ENCODE results near the gene TSC22D3.
"Not testable (repeated sequence)": the region's sequence is repeated elsewhere in the genome, so short reads cannot be mapped to it uniquely, and the experiment has no call there.

Gene TSC22D3

DNA sequence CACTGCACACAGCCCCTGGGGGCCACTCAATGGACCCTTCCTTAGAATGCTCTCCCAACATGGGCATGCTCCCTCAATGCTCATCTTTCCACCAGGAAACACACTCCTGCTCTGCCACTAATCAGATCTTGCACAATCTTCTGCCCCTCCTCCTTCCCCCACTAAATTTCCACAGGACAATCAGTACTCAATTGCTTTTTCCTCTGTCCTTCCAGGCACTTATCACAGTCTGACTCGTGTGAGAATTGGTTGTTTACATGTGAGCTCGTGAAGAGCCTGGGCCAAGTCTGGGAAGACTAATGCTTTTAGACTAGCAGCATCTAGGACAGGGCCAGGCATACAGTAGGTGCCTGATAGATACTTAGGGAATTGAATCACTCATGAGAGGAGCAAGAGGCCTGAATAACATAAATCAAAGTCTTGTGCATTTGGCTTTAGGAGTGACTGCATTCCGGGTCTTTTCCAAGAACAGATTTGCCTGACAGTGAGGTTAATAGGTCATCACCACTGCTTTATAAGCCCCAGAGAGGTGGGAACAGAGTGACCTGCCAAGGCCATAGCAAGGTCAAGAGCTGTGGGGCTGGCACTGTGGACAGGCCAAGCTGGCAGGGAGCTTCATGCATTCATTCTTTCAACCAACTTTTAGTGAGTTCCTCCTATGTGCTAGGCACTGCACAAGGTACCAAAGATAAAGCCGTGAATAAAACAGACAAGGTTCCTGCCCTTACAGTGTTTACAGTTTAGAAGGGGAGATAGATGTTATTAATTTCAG lies 92.3 kb downstream of the TSC22D3 start:
- DNase-seq (ENCODE audit: low read depth, low spot score): no peak

DNA sequence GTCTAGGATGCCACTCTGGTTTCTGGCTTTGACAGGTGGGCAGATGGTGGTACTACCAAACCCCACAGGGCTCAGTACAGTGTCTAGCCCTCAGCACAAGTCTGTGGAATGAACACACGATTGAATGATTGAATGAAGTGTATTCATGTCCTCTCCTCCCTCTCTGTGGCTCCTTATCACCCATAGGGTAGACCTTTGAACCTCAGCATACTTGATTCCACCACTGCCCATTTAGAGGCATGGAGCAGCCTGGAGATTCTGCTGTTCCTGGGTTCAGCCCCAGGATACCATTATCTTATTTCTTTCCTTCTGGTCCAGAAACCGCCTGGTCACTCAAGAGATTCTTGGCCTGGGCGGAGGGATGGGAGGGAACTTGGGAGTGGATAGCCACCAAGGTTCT lies 93.3 kb downstream of the TSC22D3 start:
- no peak for DNase-seq (ENCODE audit: low read depth, low spot score)

DNA sequence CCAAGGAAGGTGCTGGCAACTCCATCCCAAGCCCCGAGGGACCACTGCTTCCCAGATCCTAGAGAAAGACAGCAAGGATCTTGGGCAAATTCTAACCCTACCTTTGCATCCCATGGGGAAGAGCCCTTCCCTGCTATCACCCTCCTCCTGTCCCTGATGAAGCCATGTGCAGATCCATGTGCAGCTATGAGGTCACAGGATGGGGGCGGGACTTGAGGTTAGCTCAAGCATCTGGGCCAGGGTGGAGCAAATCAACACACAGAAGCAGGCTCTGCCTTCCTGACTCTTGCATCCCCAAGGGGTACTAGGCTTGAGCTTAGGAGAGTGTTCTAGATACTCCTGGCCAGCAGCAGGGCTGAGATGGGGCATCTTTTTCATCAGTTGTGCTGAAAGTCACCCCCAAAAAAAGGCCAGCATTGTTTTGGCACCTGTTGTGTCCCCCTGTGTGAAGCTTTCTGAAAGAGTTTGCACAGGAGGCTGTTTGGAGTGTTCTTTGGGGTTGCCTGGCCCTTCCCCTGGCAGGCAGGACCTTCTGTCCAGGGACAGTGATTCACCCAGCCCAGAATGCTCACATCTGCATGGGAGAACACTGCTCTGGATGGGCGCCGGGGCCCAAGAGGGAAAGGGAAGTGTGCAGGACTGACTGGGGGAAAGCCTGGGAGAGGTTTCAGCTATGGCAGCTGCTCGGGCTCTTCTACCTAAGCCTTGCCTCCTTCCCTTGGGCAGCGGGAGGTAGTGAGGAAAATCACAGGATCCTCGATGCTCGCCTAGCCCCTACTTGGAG lies 96.4 kb downstream of the TSC22D3 start:
- no peak for DNase-seq (ENCODE audit: low read depth, low spot score)

DNA sequence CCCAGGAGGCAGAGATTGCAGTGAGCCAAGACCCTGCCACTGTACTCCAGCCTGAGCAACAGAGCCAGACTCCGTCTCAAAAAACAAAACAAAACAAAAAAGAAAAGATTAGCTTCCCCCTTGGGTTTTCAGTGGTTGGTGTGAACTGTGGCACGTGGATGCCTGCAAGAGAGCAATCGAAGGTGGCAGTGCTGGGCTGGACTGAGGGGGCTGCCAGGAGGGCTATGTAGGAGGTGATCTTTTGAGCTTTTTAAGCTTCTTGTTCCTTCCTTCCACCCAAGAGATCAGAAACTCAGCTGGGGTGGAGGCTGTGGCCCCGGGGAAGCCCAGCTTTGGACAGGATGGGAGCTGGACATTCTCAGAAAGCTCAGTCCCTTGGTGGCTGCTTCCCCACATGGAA lies 97.7 kb downstream of the TSC22D3 start:
- no peak for DNase-seq (ENCODE audit: low read depth, low spot score)

DNA sequence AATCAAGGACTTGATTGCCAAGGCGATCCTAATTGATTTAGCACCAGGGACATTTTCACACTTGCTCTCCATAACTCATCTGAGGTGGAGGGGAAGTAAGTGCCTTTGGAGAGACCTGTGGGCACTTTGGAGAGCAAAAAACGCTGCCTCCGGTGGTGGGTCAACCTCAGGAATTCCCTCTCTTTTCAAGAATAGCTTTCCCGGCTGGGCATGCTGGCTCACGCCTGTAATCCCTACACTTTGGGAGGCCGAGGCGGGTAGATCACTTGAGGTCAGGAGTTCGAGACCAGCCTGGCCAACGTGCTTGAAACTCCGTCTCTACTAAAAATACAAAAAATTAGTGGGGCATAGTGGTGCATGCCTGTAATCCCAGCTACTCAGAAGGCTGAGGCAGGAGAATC lies 98.1 kb downstream of the TSC22D3 start:
- DNase-seq (ENCODE audit: low read depth, low spot score): no peak

DNA sequence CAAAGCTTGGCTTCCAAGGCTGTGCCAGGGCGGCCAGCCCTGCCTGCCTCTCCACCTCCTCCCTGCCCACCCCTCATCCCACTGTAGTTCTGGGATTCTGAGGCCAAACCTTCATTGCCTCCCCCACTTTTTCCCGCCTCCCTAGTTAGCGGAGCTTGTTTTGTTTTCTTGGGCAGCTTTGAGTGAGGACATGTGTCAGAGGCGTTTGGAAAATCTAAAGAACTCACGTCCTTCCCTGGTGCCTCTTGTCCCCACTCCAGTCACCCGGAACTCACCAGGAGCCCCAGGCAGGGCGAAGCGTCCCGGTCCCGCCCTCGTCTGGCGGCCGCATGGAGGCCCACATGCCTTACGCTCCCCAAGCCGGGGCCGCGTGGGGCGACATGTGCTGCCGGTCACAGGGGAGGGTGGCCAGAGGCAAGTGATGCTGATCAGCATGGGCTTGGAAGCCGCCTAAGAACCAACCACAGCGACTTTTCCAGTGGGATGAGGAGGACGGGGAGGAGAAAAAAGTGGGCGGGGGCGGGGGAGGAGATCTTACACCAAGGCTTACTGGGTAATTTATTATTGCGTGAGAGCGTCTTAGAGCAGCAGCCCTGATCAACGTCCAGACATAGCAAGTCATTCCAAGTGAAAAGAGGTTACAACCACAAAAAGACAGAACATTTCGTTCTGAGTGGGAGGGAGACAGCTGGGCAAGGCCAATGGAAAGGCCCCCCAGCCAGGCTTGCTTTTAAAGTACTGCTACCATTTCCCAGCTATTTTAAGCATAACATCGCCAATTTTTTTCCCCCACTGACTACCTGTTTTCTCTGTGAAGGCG lies 98.8 kb downstream of the TSC22D3 start:
- no peak for DNase-seq (ENCODE audit: low read depth, low spot score)

DNA sequence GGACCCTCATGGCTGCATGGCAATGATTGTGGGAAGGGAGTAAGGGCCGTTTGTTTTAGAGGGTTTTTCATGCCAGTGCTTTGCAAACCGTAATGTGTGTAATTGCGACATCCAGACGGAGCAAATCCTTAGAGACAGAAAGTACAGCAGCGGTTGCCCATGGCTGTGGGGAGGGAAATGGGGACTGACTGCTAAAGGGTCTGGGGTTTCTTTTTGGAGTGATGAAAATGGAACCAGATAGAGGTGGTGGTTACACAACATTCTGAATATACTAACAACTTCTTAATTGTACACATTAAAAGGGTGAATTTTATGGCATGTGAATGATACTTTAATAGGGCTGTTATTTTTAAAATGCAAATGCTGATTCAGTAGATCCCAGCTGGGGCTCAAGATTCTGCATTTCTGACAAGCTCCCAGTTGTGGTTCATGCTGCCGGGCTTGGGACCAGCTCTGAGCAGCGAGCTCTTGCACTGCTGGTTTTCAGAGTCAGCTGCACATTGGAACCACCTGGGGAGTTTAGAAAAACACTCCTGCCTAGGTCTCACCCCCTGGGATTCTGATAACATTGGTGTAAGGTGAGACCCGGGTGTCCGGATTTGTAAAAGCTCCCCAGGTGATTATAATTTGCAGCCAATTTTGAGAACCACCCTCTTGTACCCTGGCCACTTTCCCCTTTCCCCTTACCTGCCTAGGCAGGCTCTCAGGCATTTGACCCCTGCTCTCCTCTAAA lies 99.6 kb downstream of the TSC22D3 start:
- DNase-seq (ENCODE audit: low read depth, low spot score): no peak

DNA sequence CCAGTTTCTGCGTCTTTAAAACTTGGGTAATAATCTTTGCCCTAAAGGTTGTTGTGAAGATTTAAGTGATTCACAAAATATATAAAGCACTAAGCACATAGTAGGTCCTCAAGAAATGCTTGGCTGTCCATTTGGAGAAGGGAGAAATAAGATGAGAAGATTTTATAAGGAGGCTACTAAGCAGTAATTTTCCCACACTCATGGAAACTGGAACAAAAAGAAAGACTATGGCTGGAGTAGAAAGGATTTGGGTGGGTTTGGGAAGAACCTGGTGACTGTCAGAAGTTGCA lies 100.3 kb downstream of the TSC22D3 start:
- DNase-seq (ENCODE audit: low read depth, low spot score): no peak

DNA sequence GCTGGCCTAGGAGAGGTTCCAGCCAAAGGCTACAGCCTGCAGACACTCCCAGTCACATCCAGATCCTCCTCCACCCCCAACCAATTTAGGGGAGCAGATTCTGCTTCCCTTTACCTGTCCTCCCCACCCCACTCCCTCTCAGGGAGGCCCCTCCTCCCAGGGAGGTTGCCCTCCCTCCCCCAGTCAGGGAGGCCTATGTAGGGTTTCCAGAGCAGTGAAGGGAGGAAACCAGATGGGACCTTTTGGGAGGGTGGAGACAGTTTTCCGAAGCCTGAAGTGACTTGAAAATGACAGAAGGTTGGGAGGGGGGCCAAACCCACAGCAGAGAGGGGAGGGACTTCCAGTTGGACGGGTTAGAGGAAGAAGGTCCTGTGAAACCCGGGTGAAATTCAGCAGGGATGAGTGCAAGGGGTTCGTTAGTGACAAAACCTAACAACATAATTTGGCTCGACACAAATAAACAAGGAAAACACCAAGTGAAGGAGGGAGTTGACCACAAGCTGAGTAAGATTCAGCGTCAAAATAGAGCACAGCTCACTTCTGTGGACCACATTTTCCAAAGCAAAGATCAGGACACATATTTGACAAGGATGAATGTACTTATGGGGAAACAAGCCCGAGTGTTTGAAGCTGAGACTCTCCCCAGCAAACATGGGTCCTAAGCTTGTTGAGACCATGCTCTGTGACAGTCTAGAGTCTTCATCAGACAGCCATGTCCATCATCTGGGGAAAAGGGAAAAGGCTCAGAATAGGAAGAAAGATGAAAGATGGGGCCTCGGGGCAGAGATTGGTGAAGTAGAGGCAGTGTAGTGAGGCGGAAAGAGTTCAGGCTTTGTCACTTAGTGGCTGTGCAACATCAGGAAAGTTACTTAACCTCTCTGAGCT lies 100.9 kb downstream of the TSC22D3 start:
- no peak for DNase-seq (ENCODE audit: low read depth, low spot score)

DNA sequence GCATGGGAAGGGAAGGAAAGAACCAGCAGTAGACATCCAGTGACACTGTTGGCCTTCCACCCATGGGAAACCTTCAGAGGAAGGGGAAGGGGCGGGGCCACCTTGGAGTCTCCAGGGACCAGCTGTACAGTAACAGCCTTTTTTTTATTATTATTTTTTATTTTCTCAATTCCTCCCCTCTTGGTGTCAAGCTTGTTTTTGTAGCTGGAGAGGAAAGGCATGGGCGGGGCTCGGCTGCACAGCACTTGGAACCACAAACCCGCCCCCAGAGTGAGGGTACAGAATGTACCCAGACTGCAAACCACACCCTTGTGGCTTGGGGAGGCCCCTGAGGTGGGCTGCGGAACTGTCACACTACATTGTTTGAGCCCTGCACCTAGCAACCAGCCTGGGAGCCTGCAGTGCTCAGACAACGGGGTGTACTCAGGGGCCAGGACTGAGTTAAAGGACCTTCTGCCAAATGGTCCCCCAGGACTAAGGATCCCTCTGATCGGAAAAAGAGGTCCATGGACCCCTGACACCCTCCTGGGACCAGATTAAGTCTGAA lies 101.6 kb downstream of the TSC22D3 start:
- DNase-seq (ENCODE audit: low read depth, low spot score): peak; percentile 78

DNA sequence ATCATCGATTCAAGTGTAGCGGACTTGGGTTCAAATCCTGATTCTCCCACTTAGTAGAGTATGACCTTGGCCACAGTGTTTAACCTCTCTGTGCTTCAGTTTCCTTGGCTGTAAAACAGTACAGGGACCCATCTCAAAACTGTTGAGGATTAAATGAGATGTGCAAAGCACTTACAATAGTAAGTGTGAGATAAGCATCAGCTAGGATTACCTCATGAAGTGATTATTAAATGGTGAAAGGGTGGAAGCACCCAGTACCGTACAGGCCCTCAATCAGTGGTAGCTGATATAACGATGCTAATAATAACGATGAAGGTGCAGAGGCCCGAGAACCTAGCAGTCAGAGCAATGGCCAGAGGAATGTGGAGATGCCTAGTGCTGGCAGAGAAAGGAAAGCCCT lies 102.2 kb downstream of the TSC22D3 start:
- DNase-seq (ENCODE audit: low read depth, low spot score): no peak

DNA sequence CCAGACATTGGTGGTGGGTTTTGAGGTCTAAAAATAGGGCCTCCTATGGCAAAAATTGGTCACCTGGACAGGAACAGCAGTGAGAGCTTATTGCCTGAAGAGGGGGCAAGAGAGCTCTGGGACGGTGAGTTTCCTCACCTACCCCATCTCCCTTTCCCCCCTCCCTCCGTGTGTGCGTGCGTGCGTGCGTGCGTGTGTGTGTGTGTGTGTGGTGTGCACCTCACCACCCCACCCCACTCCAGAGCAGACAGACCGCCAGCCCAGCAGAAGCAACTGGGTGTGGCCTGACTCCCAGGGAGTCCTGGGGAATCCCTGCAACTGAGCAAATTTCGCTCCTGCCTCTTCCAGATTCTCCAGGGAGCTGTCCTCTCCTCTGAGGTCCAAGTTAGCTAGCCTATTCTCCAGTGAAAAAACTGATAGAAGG lies 102.6 kb downstream of the TSC22D3 start:
- DNase-seq (ENCODE audit: low read depth, low spot score): peak; percentile 47

DNA sequence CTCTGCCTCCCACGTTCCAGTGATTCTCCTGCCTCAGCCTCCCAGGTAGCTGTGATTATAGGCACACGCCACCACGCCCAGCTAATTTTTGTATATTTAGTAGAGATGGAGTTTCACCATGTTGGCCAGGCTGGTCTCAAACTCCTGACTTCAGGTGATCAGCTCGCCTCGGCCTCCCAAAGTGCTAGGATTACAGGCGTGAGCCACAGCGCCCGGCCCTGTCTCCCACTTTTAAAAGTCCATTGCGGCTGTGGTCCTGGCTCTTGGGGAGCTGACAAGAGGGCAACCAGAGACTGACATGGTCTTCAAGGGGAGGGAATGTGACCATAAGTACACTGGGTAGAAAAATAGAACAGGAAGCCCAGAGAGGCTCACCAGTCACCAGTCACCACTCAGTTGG lies 104.3 kb downstream of the TSC22D3 start:
- DNase-seq (ENCODE audit: low read depth, low spot score): not testable (repeated sequence)

DNA sequence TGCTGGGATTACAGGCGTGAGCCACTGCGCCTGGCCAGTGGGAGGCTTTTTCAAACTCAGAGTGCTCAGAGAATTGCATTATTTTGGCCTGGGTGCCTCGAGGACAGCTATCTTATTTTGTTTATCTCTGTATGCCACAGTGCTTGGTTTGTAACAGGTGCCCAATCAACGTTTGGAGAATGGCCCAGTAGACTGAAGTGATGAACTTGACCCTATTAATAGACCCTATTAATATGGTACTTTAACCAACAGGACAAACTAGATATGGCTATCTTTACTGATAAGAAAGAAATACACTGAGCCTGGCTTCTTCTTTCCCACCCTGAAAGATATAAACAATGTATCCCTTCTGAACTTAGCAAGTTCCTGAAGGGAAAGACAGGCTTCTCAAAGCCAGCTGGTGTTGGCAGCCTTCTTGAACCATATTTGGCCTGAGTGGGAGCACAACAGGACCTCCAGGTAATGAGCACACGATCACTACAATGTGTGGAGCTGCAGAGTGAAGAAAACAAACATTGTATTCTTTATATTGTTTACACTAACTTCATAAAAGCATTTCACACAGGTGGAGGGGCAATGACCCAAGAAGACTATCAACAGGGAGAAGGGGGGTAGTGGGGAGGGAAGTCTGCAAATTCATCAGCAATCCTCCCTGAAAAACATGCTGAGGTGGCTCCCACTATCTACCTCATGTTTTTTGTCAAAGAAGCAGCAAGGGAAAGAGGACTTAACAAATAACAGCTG lies 105.5 kb downstream of the TSC22D3 start:
- no peak for DNase-seq (ENCODE audit: low read depth, low spot score)

DNA sequence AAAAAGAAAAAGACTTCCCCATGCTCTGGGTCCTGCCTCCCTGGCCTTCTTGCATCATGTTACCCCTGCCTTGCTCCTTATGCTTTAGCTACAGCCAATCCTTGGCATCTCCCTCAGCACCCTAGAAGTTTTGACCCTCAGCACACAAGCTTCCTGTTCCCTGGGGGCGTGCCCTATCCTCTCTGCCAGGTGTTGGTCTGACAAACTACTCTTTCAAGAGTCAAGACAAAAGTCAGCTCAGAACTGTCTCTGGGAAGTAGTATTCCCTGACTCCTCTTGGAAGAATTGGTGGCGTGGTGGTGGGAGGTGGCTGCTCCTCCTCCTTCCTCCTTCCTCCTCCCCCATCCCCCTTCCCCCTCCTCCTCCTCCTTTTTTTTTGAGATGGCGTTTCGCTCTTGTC lies 106.3 kb downstream of the TSC22D3 start:
- DNase-seq (ENCODE audit: low read depth, low spot score): no peak

DNA sequence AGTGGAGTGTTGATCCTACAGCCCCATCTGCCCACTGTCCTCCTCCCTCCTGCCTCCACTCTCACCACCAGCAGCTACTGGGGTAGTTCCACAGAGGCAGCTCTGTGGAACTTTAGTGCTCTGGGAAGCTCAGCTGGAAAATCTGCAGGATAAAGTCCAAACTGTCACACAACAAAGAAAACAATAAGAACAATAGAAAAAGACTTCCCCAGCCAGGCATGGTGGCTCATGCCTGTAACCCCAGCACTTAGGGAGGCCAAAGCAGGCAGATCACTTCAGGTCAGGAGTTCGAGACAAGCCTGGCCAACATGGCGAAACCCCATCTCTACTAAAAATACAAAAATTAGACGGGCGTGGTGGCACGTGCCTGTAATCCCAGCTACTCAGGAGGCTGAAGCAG lies 106.9 kb downstream of the TSC22D3 start:
- DNase-seq (ENCODE audit: low read depth, low spot score): not testable (repeated sequence)

DNA sequence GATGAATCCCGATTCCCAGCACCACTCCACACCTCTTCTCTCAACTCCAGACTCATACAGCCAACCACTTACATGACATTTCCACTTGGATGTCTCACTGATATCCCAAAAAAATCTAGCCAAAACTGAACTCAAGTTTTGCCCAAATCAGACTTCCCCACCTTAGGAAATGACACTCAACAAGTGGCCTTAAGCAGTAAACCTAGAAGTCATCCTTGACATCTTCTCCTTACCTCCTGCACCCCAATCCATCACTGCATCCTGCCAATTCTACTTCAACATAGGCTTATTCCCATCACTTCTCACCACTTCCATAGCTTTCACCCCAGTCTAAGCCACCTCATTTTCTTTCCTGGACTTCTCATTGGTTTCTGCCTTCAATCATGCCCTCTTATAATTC lies 108.2 kb downstream of the TSC22D3 start:
- DNase-seq (ENCODE audit: low read depth, low spot score): no peak

DNA sequence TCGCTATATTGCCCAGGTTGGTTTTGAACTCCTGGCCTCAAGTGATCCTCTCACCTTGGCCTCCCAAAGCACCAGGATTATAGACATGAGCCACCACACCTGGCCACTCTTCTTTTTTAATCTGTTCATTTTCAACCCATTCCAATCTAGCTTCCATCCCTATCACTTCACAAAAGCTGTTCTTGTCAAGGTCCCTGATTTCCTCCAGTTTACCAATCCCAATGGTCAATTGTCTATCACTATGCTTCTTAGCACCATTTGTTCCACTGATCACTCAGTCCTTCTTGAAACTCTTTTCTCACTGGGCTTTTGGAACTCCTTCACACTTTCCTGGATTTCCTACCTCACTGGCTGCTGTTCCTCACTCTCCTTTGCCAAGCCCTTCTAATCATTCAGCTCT lies 108.7 kb downstream of the TSC22D3 start:
- no peak for DNase-seq (ENCODE audit: low read depth, low spot score)
